Thyroid gland (tissue), 4 donors: Measurements from ENCODE around the gene TAF10. TPM values are rescaled to one million over a fixed set of nuclear protein-coding genes. Genes with fewer than 3 reads are reported as not detected.
A peak's percentile ranks its signal among the peaks of the same experiment; 100 is the strongest.

ENCODE experiments used
- DNase-seq, 2 donors: peaks; one replicate each; pipeline ENCODE4 v3.0.0-alpha.2; 2019
- H3K27ac ChIP-seq, 3 donors: fragments of 200-600 bp; sonication (generic); 1 replicate in 2 of 3; 2 replicates in 1 of 3; pipeline ENCODE4 v1.5.1; 2016 to 2019; ENCODE audit warnings: mild to moderate bottlenecking in 1 of 3, moderate library complexity in 1 of 3
- H3K27me3 ChIP-seq: fragments of 200-600 bp; sonication (generic); one replicate; pipeline ENCODE4 v1.5.1; 2019
- H3K36me3 ChIP-seq, 2 donors: fragments of 200-600 bp; sonication (generic); one replicate each; pipeline ENCODE4 v1.5.1; 2016 to 2019
- H3K4me1 ChIP-seq, 2 donors: fragments of 200-600 bp; sonication (generic); one replicate each; pipeline ENCODE4 v1.5.1; 2017 to 2019
- H3K4me3 ChIP-seq, 3 donors: fragments of 200-600 bp; sonication (generic); replicated peaks in 1 of 3; 1 replicate in 2 of 3; 2 replicates in 1 of 3; pipeline ENCODE4 v1.5.1; 2016; ENCODE audit warnings: mild to moderate bottlenecking in 1 of 3
- H3K9me3 ChIP-seq: fragments of 200-600 bp; sonication (generic); one replicate; pipeline ENCODE4 v1.5.1; 2017
- POLR2A ChIP-seq, 2 donors: fragments of 450-650 bp; IDR thresholded peaks; one replicate each; pipeline ENCODE4 v1.6.1; 2017; ENCODE audit warnings: antibody characterized with exemption in 2 of 2, mild to moderate bottlenecking in 2 of 2, moderate library complexity in 1 of 2
- WGBS, 2 donors: methylation state at CpG; one replicate each; pipeline ENCODE4 v1.1.5; 2017; 5-methylcytosine and 5-hydroxymethylcytosine counted together
- intact Hi-C: fragments of 100-400 bp; cut with DNase I; formaldehyde crosslinking; loops from one replicate; pipeline ENCODE4 v1.15.1; 2023
- total RNA-seq, 4 donors: library from RNA; depleted of rRNA; stranded (reverse); fragments of >200 nt; gene quantifications; one replicate each; pipeline ENCODE4 v1.2.3, GENCODE V29; 2016
- TF ChIP-seq, protein P1 (sequence below), 6 experiments: fragments of 200-600 bp in 3 of 6; fragments of 450-650 bp in 3 of 6; sonication (generic) in 3 of 6; IDR thresholded peaks; one replicate each; pipeline ENCODE4 v1.5.1; 2016 to 2019; ENCODE audit warnings: antibody characterized with exemption in 6 of 6, mild to moderate bottlenecking in 2 of 6, inconsistent platforms in 1 of 6, moderate library complexity in 1 of 6

TAF10 gene
- total RNA-seq, 4 donors from 2014 or later = 96.6 to 113 (median 108) TPM

DNA sequence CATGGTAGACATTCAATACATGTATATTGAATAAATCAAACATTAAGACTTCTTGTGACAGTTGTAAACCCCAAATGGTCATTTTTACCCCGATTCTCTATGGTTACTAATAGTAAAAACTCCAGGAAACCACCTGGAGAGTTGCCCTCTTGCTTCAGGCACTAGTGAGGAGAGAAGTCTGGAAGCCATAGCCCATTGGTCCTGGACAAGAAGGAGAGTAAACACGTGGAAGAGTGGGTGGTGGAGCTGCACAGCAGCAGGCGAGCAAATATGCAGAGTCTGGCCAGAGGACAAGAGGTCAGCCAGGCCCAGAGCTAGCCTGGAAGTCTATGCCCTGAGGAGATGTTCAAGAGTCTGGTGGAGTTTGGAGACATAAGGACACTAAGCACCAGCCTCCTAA lies 25.9 kb upstream of the TAF10 start:
- intact Hi-C loops = no loop called here
- peak; percentile 54 to 61 for DNase-seq
- Histone ChIP-seq H3K9me3 (no peaks in the 10 kb centered on the region), H3K4me3 (no peak overlapping the region), H3K4me1 (peaks cover 11 to 34% of the 10 kb centered on the region in 2 donors), H3K27ac (no peak overlapping the region), H3K27me3 (no peaks in the 10 kb centered on the region), H3K36me3 (no peaks in the 10 kb centered on the region)
- TF ChIP-seq POLR2A (IDR thresholded peaks at IDR 0.05) = no peak
- TF ChIP-seq, protein P1, sequence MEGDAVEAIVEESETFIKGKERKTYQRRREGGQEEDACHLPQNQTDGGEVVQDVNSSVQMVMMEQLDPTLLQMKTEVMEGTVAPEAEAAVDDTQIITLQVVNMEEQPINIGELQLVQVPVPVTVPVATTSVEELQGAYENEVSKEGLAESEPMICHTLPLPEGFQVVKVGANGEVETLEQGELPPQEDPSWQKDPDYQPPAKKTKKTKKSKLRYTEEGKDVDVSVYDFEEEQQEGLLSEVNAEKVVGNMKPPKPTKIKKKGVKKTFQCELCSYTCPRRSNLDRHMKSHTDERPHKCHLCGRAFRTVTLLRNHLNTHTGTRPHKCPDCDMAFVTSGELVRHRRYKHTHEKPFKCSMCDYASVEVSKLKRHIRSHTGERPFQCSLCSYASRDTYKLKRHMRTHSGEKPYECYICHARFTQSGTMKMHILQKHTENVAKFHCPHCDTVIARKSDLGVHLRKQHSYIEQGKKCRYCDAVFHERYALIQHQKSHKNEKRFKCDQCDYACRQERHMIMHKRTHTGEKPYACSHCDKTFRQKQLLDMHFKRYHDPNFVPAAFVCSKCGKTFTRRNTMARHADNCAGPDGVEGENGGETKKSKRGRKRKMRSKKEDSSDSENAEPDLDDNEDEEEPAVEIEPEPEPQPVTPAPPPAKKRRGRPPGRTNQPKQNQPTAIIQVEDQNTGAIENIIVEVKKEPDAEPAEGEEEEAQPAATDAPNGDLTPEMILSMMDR (IDR thresholded peaks at IDR 0.05) = no peak
- WGBS, 2 donors = 29 to 41% methylated on average over 3 of the region's 3 CpGs

DNA sequence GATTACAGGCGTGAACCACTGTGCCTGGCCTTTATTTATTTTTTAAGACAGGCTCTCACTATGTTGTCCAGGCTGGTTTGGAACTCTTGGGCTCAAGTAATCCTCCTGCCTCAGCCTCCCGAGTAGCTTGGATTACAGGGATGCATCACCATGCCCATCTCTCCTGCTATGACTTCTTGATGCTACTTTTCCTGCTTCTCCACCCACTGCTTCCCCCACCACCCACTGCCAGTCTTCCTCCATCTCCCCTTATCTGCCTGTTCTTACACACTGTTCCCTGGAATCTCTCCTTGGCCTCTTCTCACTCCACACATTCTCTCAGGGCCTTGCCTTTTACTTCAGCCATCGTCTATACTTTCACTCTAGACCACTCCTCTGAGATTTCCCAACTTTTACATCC lies 24.5 kb upstream of the TAF10 start:
- no peak overlapping the region for H3K4me3 ChIP-seq

DNA sequence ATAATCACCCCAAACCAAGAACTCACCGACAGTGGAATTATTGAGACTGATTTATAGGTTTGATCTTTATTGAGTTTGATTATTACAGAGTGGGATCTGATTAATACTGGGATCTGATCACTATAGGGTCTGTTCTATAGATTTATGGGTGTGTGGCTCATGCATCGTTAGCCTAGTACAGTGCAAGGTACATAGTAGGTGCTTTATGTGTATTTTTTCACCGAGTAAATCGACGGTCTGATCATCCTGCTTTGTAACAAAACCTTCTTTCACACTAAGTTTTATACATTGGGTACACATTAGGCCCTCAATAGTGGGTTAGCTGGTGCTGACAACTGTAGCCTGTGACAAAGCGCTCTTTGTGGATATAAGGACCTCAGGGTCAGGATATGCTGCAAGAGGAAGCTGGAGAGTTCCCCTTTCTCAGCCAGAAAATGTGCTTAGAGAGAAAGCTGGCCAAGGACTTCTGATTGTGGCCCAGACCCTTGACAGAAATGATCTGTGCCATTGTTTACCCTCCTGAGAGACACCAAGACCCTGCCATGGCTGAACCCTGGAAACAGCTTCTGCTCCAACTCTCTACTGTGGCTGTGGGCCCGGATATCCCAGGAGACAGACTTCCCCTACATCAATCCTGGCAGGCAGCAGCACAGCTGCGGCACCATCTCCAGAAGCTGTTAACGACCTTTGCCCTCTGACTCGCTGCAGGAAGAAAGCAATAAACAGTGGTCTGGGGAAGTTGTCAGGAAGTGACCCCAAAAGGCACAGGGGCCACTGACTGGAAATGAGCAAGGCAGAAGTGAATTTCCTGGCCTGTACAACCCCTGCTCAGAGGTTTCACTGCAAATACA lies 23.3 kb upstream of the TAF10 start:
- intact Hi-C loops = no loop called here
- peak in 1 of 2 donors; percentile 30 for DNase-seq
- WGBS, 2 donors = 56 to 63% methylated on average over 9 to 10 of the region's 10 CpGs
- no peak for TF ChIP-seq POLR2A (IDR thresholded peaks at IDR 0.05)
- TF ChIP-seq, protein P1 (IDR thresholded peaks at IDR 0.05) = no peak
- peak overlapping the region in 1 of 3 donors; percentile 23 for H3K27ac ChIP-seq
- H3K9me3 ChIP-seq = no peaks in the 10 kb centered on the region
- no peak overlapping the region for H3K4me3 ChIP-seq
- H3K4me1 ChIP-seq = peaks cover 11 to 41% of the 10 kb centered on the region in 2 donors
- no peaks in the 10 kb centered on the region for H3K36me3 ChIP-seq
- H3K27me3 ChIP-seq = no peaks in the 10 kb centered on the region

More for the DNA sequence above, 24.5 kb upstream of the TAF10 start:
- no peak for DNase-seq
- TF ChIP-seq, protein P1 (IDR thresholded peaks at IDR 0.05) = no peak
- no peak for TF ChIP-seq POLR2A (IDR thresholded peaks at IDR 0.05)
- H3K36me3 ChIP-seq = no peaks in the 10 kb centered on the region
- H3K27me3 ChIP-seq = no peaks in the 10 kb centered on the region
- intact Hi-C loops = no loop called here
- H3K9me3 ChIP-seq = no peaks in the 10 kb centered on the region
- 92 to 94% methylated on average over 3 of the region's 3 CpGs for WGBS, 2 donors
- peaks cover 11 to 34% of the 10 kb centered on the region in 2 donors for H3K4me1 ChIP-seq
- H3K27ac ChIP-seq = no peak overlapping the region

DNA sequence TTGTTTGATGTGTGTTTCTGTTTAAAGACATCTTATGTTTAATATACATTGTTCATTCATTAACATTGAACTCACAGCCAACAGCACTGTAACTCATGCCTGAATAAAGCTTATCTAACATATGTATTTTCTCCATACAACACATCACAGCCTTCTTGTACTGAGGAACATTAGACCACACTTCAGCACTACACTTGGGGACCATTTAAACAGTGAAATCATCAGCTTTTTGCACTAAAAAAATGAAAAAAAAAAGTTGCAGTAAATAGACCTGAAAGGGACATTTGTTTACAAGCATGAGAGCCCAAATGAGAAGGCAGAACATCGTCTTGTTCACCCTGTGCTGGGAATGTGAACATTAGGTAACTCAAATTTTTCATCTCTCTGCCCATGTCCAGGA lies 22.5 kb upstream of the TAF10 start:
- peaks cover 11 to 41% of the 10 kb centered on the region in 2 donors for H3K4me1 ChIP-seq
- no peak for DNase-seq
- H3K9me3 ChIP-seq = no peaks in the 10 kb centered on the region
- TF ChIP-seq POLR2A (IDR thresholded peaks at IDR 0.05) = no peak
- TF ChIP-seq, protein P1 (IDR thresholded peaks at IDR 0.05) = no peak
- H3K27me3 ChIP-seq = no peaks in the 10 kb centered on the region
- intact Hi-C loops = no loop called here
- peak overlapping the region in 1 of 3 donors; percentile 23 for H3K27ac ChIP-seq
- WGBS, 2 donors = 81 to 83% methylated on average over 1 of the region's 1 CpG
- no peaks in the 10 kb centered on the region for H3K36me3 ChIP-seq
- no peak overlapping the region for H3K4me3 ChIP-seq
